SK-N-SH (cell line): Measurements from ENCODE around the gene KIF3C. TPM values are rescaled to one million over a fixed set of nuclear protein-coding genes. Genes with fewer than 3 reads are reported as not detected.

Source experiments
- CTCF ChIA-PET: fragments of 300-600, 350-600 bp; formaldehyde crosslinking; extraction: SDS; loops from one replicate; lab custom pipeline; 2021; lab: Yijun Ruan, JAX
- POLR2A ChIA-PET: fragments of 350-600 bp; sonication (Branson Sonifier 250); formaldehyde crosslinking; extraction: SDS; loops from one replicate; lab custom pipeline; 2020; ENCODE audit warnings: antibody characterized with exemption, inconsistent platforms; lab: Yijun Ruan, JAX
- DNase-seq: peaks from one replicate; pipeline ENCODE4 v3.0.0; 2012
- H2AFZ ChIP-seq: fragments of 200-600 bp; sonication (generic); 2 replicates; pipeline ENCODE4 v1.8.1; 2016; ENCODE audit warnings: antibody characterized with exemption, mild to moderate bottlenecking, low read depth
- H3F3A ChIP-seq: fragments of 200-600 bp; sonication (generic); replicated peaks from 2 replicates; pipeline ENCODE3; 2016; ENCODE audit warnings: antibody characterized with exemption, mild to moderate bottlenecking; ENCODE audit not compliant: insufficient read depth
- H3K27ac ChIP-seq, 2 experiments: fragments of 200-500 bp in 1 of 2; fragments of 200-600 bp in 1 of 2; sonication (Bioruptor generic) in 1 of 2; sonication (generic), shearing (Covaris generic) in 1 of 2; 2 replicates each; pipeline versions ENCODE4 v1.5.1 to v1.6.1; 2014 to 2016; ENCODE audit warnings: low read depth in 2 of 2, inconsistent platforms in 1 of 2, low read length in 1 of 2, mild to moderate bottlenecking in 1 of 2, mixed read lengths in 1 of 2
- H3K27me3 ChIP-seq: fragments of 200-600 bp; sonication (generic), shearing (Covaris generic); 2 replicates; pipeline ENCODE4 v1.6.1; 2016; ENCODE audit warnings: mixed run types; ENCODE audit not compliant: insufficient read depth
- H3K36me3 ChIP-seq, 2 experiments: fragments of 200-500 bp in 1 of 2; fragments of 200-600 bp in 1 of 2; sonication (Bioruptor generic) in 1 of 2; sonication (generic) in 1 of 2; replicated peaks in 1 of 2; 2 replicates each; pipeline versions ENCODE3 to v1.5.1; 2014 to 2016; ENCODE audit warnings: low read length in 1 of 2, mild to moderate bottlenecking in 1 of 2; ENCODE audit not compliant: insufficient read depth in 2 of 2, control insufficient read depth in 1 of 2
- H3K4me1 ChIP-seq, 2 experiments: fragments of 200-500 bp in 1 of 2; fragments of 200-600 bp in 1 of 2; sonication (Bioruptor generic) in 1 of 2; sonication (generic), shearing (Covaris generic) in 1 of 2; 2 replicates each; pipeline versions ENCODE4 v1.5.1 to v1.6.1; 2014 to 2016; ENCODE audit warnings: low read depth in 1 of 2, low read length in 1 of 2, mixed run types in 1 of 2; ENCODE audit not compliant: insufficient read depth in 2 of 2, control insufficient read depth in 1 of 2
- H3K4me2 ChIP-seq: fragments of 200-600 bp; sonication (generic), shearing (Covaris generic); 2 replicates; pipeline ENCODE4 v1.6.1; 2017; ENCODE audit warnings: mixed run types
- H3K4me3 ChIP-seq, 2 experiments: fragments of 200-500 bp in 1 of 2; fragments of 200-600 bp in 1 of 2; sonication (Bioruptor generic) in 1 of 2; sonication (generic), shearing (Covaris generic) in 1 of 2; 2 replicates each; pipeline versions ENCODE4 v1.5.1 to v1.8.1; 2014 to 2016; ENCODE audit warnings: low read depth in 2 of 2, inconsistent platforms in 1 of 2, low read length in 1 of 2, mild to moderate bottlenecking in 1 of 2, mixed read lengths in 1 of 2, moderate library complexity in 1 of 2
- H3K79me2 ChIP-seq: fragments of 200-600 bp; sonication (generic); 2 replicates; pipeline ENCODE4 v1.8.1; 2017; ENCODE audit warnings: mild to moderate bottlenecking; ENCODE audit not compliant: insufficient read depth
- H3K9ac ChIP-seq: fragments of 200-600 bp; sonication (generic); 2 replicates; pipeline ENCODE4 v1.6.1; 2017; ENCODE audit warnings: mixed run types
- H3K9me2 ChIP-seq: fragments of 200-600 bp; sonication (generic); 2 replicates; pipeline ENCODE4 v1.6.1; 2017; ENCODE audit warnings: mixed run types
- H3K9me3 ChIP-seq: fragments of 200-600 bp; sonication (generic); 2 replicates; pipeline ENCODE4 v1.6.1; 2017; ENCODE audit warnings: mixed run types, mild to moderate bottlenecking, moderate library complexity
- H4K20me1 ChIP-seq: fragments of 200-600 bp; sonication (generic); 2 replicates; pipeline ENCODE4 v1.6.1; 2017; ENCODE audit warnings: mild to moderate bottlenecking, mixed run types; ENCODE audit not compliant: insufficient read depth
- ELF1 ChIP-seq: IDR thresholded peaks from 2 replicates; pipeline ENCODE4 v1.4.0; 2012
- EP300 ChIP-seq, 2 experiments: IDR thresholded peaks; 2 replicates each; pipeline versions ENCODE4 v1.4.0 to v1.6.1; 2012; ENCODE audit warnings: borderline replicate concordance in 1 of 2, low read depth in 1 of 2, low read length in 1 of 2
- EZH2phosphoT487 ChIP-seq: fragments of 200-600 bp; sonication (generic); IDR thresholded peaks from 2 replicates; pipeline ENCODE4 v1.6.1; 2017; ENCODE audit warnings: low read depth, mixed run types, mild to moderate bottlenecking, antibody characterized with exemption, moderate library complexity, borderline replicate concordance
- FOSL2 ChIP-seq: IDR thresholded peaks from 2 replicates; pipeline ENCODE4 v1.4.0; 2012; ENCODE audit warnings: low read depth, mild to moderate bottlenecking, moderate library complexity, borderline replicate concordance
- GABPA ChIP-seq: IDR thresholded peaks from 2 replicates; pipeline ENCODE4 v1.4.0; 2012; ENCODE audit warnings: low read depth, mild to moderate bottlenecking
- GATA2 ChIP-seq: sonication (generic); formaldehyde crosslinking; IDR thresholded peaks from 2 replicates; pipeline ENCODE4 v1.5.0; 2020; ENCODE audit warnings: mild to moderate bottlenecking, missing genetic modification reagents
- MEF2A ChIP-seq: IDR thresholded peaks from 2 replicates; pipeline ENCODE4 v1.4.0; 2012; ENCODE audit warnings: low read depth, borderline replicate concordance
- MXI1 ChIP-seq: IDR thresholded peaks from 2 replicates; pipeline ENCODE4 v1.6.1; 2012; ENCODE audit warnings: mild to moderate bottlenecking, low read depth, low read length, improper control_type of control experiment
- NRF1 ChIP-seq: IDR thresholded peaks from 2 replicates; pipeline ENCODE4 v1.6.1; 2012; ENCODE audit warnings: low read depth, mild to moderate bottlenecking, low read length
- RAD21 ChIP-seq: IDR thresholded peaks from 2 replicates; pipeline ENCODE4 v1.6.1; 2012; ENCODE audit warnings: mild to moderate bottlenecking, low read length
- RCOR1 ChIP-seq: fragments of 150-350 bp; IDR thresholded peaks from 2 replicates; pipeline ENCODE4 v1.6.1; 2017; ENCODE audit warnings: antibody characterized with exemption, low read length
- SMC3 ChIP-seq: IDR thresholded peaks from 2 replicates; pipeline ENCODE4 v1.6.1; 2012; ENCODE audit warnings: low read depth, low read length, improper control_type of control experiment
- TAF1 ChIP-seq: IDR thresholded peaks from 2 replicates; pipeline ENCODE4 v1.6.1; 2012; ENCODE audit warnings: low read depth, mild to moderate bottlenecking, low read length, moderate library complexity, borderline replicate concordance
- WGBS: methylation state at CpG from one replicate; pipeline ENCODE4 v1.1.6; 2017; ENCODE audit warnings: low lambda C conversion rate; 5-methylcytosine and 5-hydroxymethylcytosine counted together
- polyA plus RNA-seq, 3 experiments: library from polyadenylated mRNA; depleted of rRNA; stranded (reverse); fragments of >200 nt; gene quantifications; 2 replicates each; pipeline ENCODE4 v1.2.3, GENCODE V29; 2012
- TF ChIP-seq, protein P1 (sequence below): IDR thresholded peaks from 2 replicates; pipeline ENCODE4 v1.4.0; 2012; ENCODE audit warnings: low read depth
- TF ChIP-seq, protein P2 (sequence below): fragments of 150-350 bp; IDR thresholded peaks from 2 replicates; pipeline ENCODE4 v1.6.1; 2016; ENCODE audit warnings: mild to moderate bottlenecking, low read depth, low read length
- TF ChIP-seq, protein P3 (sequence below): IDR thresholded peaks from 2 replicates; pipeline ENCODE4 v1.4.0; 2012; ENCODE audit warnings: low read depth, borderline replicate concordance

The KIF3C gene
- polyA plus RNA-seq, 1 of the 3 experiments (the other 2 are of a cell fraction) = 29.5 TPM

DNA sequence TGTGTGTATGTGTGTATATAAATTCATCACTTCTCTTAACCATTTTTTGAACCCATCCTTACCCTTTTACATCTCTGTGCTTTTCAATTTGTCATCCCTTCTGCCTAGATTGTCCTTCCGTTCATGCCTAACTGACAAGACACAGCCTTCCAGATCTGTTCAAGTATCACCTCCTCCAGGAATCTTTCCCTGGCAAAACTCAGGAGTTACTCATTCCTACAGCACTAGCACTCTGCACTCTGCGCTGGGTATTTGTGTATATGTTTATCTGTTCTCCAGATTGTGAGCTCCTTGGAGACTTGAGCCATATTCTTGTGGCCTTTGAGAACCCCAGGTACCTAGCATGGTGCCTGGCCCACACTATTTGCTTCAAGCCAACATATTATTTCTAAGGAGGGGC lies 77.2 kb downstream of the KIF3C start:
- H3K9me3 ChIP-seq = no peaks in the 10 kb centered on the region
- ChIA-PET CTCF (no interaction called here), POLR2A (interaction anchor here (1.0 kb wide), 1 partner anchor 26 kb away, joined by 3 read pairs; the partner anchor contains the start of gene ASXL2)
- TF ChIP-seq EP300 (IDR thresholded peaks at IDR 0.05; ENCODE audit: borderline replicate concordance in 1 of 2, low read depth in 1 of 2, low read length in 1 of 2) (no peak), EZH2phosphoT487 (no peak), ELF1 (no peak), SMC3 (no peak), MEF2A (no peak), MXI1 (no peak), RAD21 (no peak), RCOR1 (no peak), FOSL2 (no peak), NRF1 (no peak), GABPA (no peak)
- TF ChIP-seq, protein P1, sequence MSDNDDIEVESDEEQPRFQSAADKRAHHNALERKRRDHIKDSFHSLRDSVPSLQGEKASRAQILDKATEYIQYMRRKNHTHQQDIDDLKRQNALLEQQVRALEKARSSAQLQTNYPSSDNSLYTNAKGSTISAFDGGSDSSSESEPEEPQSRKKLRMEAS = no peak
- TF ChIP-seq, protein P2, sequence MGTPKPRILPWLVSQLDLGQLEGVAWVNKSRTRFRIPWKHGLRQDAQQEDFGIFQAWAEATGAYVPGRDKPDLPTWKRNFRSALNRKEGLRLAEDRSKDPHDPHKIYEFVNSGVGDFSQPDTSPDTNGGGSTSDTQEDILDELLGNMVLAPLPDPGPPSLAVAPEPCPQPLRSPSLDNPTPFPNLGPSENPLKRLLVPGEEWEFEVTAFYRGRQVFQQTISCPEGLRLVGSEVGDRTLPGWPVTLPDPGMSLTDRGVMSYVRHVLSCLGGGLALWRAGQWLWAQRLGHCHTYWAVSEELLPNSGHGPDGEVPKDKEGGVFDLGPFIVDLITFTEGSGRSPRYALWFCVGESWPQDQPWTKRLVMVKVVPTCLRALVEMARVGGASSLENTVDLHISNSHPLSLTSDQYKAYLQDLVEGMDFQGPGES = no peak
- TF ChIP-seq, protein P3, sequence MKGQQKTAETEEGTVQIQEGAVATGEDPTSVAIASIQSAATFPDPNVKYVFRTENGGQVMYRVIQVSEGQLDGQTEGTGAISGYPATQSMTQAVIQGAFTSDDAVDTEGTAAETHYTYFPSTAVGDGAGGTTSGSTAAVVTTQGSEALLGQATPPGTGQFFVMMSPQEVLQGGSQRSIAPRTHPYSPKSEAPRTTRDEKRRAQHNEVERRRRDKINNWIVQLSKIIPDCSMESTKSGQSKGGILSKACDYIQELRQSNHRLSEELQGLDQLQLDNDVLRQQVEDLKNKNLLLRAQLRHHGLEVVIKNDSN = no peak
- H3K36me3 ChIP-seq = no peaks in the 10 kb centered on the region
- no peak overlapping the region for H3K27ac ChIP-seq
- H3K27me3 ChIP-seq = no peaks in the 10 kb centered on the region
- H3F3A ChIP-seq = no peaks in the 10 kb centered on the region
- H3K9me2 ChIP-seq = no peaks in the 10 kb centered on the region
- no peak overlapping the region for H3K4me3 ChIP-seq
- H2AFZ ChIP-seq = no peak overlapping the region
- H3K4me2 ChIP-seq = no peak overlapping the region
- H3K4me1 ChIP-seq = peaks cover 0 to 2% of the 10 kb centered on the region in 2 experiments; a peak in 1 of 4 replicates
- DNase-seq = no peak
- no peak overlapping the region for H3K9ac ChIP-seq
- H4K20me1 ChIP-seq = no peaks in the 10 kb centered on the region
- 84% methylated on average over 2 of the region's 2 CpGs for WGBS
- no peaks in the 10 kb centered on the region for H3K79me2 ChIP-seq

DNA sequence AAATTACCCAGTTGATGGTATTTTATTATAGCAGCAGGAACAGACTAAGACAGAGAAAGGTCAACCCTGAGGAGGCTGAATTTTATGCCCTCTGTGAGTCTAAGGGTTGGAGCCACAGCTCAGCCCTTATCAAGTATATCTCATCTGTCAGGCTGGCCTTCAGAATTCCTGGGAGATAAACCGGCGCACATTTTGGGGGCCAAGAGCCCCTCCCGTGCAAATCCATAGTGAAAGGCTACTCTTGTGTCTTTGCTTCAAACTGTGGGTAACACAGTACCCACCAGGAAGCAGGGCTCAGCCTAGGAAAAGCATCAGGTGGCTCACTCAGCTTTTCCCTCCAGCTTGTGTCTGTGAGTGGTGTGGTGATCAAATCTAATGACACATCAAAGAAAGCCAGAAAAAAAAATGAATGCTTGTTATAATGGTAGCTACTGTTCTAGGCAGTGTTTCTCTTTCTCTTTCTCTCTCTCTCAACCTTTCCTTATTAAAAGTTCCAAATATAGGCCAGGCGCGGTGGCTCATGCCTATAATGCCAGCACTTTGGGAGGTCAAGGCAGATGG lies 79.0 kb downstream of the KIF3C start:
- no peaks in the 10 kb centered on the region for H3K27me3 ChIP-seq
- H3K9me3 ChIP-seq = no peaks in the 10 kb centered on the region
- POLR2A ChIA-PET = interaction anchor here (1.4 kb wide), 1 partner anchor 25 kb away, joined by 3 read pairs; the partner anchor contains the start of gene ASXL2
- no peak overlapping the region for H3K9ac ChIP-seq
- no peaks in the 10 kb centered on the region for H3K9me2 ChIP-seq
- H3K27ac ChIP-seq = no peak overlapping the region
- H3F3A ChIP-seq = no peaks in the 10 kb centered on the region
- H2AFZ ChIP-seq = no peak overlapping the region
- 69% methylated on average over 5 of the region's 5 CpGs for WGBS
- no peaks in the 10 kb centered on the region for H4K20me1 ChIP-seq
- H3K36me3 ChIP-seq = no peaks in the 10 kb centered on the region
- H3K4me3 ChIP-seq = no peak overlapping the region
- peak; percentile 37 for DNase-seq
- no peaks in the 10 kb centered on the region for H3K79me2 ChIP-seq
- TF ChIP-seq GATA2 (CRISPR knock-in tag) (0 out of 2 replicates have a peak, but pooled peaks have one; percentile 16), TAF1 (no peak)
- TF ChIP-seq, protein P2 = no peak
- TF ChIP-seq, all 33 proteins: peak for 1
- Histone ChIP-seq H3K4me2 (no peak overlapping the region), H3K4me1 (peaks cover 0 to 2% of the 10 kb centered on the region in 2 experiments; a peak in 1 of 4 replicates)
- CTCF ChIA-PET = interaction anchor here (0.6 kb wide), 1 partner anchor 16 kb away, joined by 3 read pairs; no protein-coding TSS in a partner anchor
